ENCODE results near the gene NECAB3.

DNA sequence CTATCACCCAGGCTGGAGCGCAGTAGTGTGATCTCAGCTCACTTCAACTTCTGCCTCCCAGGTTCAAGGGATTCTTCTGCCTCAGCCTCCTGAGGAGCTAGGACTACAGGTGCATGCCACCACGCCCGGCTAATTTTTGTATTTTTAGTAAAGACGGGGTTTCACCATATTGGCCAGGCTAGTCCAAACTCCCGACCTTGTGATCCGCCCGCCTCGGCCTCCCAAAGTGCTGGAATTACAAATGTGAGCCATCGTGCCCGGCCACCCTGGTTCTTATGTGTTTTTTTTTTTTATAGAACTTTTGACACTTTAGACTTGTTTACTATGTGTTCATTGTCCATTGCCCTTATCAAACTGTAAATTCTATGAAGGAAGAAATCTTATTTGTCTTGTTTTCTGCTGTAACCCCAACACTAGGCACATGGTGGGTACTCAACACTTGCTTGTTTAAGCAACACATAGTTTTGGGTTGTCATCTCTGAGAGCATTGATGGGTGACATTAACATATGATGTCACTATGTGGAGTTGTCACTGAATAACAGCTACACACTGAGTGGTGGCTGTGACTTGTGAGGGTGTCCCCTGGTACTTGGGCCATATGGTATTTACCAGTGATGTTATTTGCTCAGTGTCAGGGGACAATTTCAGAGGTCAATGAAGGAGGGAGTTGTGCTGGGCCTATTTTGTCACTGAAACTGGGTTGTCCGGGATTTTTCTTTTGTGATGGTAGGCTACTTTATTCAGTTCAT lies 47.3 kb upstream of the NECAB3 start:
- TF ChIP-seq, protein P1, sequence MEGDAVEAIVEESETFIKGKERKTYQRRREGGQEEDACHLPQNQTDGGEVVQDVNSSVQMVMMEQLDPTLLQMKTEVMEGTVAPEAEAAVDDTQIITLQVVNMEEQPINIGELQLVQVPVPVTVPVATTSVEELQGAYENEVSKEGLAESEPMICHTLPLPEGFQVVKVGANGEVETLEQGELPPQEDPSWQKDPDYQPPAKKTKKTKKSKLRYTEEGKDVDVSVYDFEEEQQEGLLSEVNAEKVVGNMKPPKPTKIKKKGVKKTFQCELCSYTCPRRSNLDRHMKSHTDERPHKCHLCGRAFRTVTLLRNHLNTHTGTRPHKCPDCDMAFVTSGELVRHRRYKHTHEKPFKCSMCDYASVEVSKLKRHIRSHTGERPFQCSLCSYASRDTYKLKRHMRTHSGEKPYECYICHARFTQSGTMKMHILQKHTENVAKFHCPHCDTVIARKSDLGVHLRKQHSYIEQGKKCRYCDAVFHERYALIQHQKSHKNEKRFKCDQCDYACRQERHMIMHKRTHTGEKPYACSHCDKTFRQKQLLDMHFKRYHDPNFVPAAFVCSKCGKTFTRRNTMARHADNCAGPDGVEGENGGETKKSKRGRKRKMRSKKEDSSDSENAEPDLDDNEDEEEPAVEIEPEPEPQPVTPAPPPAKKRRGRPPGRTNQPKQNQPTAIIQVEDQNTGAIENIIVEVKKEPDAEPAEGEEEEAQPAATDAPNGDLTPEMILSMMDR (IDR thresholded peaks at IDR 0.05): no peak
- TF ChIP-seq POLR2A (IDR thresholded peaks at IDR 0.05): no peak
- no peak for TF ChIP-seq POLR2AphosphoS5 (IDR thresholded peaks at IDR 0.05)
